ENCODE data around the gene UCHL5.

The UCHL5 gene, protein sequence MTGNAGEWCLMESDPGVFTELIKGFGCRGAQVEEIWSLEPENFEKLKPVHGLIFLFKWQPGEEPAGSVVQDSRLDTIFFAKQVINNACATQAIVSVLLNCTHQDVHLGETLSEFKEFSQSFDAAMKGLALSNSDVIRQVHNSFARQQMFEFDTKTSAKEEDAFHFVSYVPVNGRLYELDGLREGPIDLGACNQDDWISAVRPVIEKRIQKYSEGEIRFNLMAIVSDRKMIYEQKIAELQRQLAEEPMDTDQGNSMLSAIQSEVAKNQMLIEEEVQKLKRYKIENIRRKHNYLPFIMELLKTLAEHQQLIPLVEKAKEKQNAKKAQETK

DNA sequence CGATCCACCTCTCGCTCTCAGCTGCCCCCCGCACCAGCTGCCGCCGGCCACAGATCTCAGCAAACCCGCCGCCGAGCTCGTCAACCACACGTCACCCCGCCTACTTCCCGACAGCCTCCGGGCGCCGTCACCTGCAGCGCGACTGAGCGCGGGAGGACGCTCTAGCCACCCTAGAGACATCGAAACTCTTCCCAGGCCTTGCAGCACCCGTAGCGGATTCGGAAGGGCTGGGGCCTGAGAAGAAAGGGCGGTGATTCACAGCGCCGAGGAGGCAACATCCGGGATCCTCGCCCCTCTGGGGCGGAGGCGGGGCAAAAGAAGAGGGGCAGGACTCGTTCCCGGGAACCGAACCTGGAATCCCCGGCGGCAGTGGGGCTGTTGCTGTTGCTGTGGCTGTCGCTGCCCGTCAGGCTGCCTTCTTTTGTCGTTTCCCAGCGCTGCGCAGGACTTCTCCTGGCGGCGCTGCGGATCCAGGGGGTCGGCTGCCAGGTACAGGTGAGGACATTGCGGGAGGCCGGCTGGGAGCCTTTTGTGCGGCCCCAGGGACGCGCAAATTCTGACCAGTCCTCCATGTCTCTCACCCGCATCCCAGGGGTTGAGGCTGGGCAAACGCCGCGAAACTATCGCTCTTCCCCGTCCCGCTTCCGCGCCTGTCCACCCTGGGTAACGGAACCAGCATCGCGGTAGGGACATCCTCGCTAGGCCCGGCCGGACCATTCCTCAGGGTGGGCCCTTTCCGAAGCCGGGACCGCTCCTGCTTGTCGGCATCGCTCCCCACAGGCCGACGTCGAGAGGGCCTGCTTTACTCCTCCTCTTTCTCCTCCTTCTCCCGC, at the start of gene UCHL5, which contains the start of gene RO60:
Gene UCHL5, minus strand, starts transcription at position 79 of the 833 bp plus-strand sequence. CDS start 100 bp downstream, outside the sequence.
Gene RO60, plus strand, starts transcription at position 331 of the 833 bp plus-strand sequence. CDS start 9,443 bp downstream, outside the sequence.
- peak; percentile 90 to 95 for DNase-seq

DNA sequence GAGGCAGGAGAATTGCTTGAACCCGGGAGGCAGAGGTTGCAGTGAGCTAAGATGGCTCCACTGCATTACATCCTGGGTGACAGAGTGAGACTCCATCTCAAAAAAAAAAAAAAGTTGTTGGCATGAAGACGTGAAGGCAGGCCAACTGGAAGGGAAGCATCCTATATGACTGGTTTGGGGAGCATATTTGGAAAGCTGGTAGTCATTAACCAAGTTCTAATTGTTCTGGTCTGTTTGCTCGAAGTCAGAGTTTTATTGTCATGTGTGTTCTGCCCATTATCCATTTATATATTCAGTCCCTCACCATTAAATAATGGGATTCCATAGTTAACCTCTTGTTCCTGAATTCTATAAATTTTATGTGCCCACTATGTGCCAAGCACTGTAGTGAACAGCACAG, 49.3 kb upstream of the UCHL5 start:
- DNase-seq = no peak

DNA sequence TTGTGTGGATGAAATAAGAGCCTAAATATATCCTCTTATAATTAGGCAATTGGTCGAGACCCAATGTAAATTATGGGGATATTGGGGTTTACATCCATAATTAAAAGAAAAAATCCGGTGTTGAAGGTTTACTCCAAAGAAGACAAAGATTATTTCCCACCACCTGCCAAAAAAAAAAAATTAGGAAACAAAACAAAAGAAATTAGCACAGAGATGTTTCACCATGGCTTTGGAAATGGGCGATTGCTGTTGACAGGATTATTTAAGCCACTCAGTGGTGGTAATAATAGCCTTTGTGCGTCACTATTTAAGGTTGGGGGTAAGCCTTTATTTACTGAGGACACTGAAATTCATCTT, 46.6 kb upstream of the UCHL5 start:
- no peak for DNase-seq

DNA sequence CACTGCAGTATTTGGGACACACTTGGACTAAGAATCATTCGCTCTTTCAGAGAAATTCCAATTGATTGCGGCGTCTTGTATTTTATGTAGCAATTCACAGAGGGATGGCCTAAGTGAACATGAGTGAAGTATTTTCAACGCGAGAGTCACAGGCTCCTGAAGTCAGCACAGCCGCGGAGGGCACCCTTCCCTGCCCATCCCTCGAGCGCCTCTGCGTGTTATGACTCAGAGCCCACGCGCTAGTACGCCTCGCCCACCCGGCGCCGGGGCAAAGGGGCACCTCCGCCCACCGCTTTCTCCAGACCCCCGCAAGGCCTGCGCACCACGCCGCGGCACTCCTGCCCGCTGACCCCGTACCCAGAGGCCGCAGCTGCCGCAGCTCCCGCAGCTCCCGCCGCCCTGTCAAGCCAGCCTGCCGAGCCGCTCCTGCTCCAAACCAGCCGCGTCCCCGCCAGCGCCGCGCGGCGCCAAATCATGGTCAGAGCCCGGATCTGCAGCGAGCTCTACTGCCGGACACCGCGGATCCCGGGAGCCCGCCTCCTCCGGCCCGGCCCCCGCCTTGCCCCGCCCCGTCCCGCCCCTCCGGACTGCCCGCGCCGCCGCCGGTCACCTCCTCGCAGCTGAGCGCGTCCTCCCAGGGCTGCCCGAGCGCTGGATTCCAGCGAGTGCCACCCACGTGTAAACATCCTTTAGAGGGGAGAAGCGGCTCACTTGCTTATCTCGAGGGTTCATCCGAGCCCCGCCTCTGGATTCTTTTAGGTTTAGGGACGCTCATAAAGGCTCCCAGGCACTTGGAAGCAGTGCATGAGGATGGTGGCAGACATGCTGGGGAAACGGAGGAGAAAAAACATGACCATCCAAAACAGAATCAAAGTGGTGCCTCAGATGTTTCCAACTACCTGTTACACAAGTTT, 46.0 kb upstream of the UCHL5 start, which contains the start of gene GLRX2:
Gene GLRX2, minus strand, starts transcription at position 508 of the 914 bp plus-strand sequence. Its CDS starts 32 bp downstream, at position 476.
- peak; percentile 44 to 79 for DNase-seq

DNA sequence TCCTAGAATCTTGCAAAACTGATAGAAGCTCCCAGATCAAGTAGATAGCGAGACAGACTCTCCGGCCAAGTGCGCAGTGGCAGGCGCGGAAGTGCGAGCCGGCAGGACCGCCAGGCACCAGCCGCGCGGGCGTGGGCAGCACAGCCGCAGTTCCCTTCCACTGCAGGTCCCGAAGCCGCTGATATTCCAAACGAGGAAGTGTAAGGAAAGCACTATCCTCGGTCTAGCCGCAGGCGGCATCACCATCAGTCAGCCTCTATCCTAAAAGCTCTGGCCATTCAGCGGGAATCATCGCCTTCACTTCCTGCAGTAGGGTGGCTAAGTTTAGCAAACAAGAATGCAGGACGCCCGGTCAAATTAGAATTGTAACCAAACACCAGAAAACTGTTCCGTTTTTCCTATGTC, 45.3 kb upstream of the UCHL5 start:
- DNase-seq = peak; percentile 36 to 62

DNA sequence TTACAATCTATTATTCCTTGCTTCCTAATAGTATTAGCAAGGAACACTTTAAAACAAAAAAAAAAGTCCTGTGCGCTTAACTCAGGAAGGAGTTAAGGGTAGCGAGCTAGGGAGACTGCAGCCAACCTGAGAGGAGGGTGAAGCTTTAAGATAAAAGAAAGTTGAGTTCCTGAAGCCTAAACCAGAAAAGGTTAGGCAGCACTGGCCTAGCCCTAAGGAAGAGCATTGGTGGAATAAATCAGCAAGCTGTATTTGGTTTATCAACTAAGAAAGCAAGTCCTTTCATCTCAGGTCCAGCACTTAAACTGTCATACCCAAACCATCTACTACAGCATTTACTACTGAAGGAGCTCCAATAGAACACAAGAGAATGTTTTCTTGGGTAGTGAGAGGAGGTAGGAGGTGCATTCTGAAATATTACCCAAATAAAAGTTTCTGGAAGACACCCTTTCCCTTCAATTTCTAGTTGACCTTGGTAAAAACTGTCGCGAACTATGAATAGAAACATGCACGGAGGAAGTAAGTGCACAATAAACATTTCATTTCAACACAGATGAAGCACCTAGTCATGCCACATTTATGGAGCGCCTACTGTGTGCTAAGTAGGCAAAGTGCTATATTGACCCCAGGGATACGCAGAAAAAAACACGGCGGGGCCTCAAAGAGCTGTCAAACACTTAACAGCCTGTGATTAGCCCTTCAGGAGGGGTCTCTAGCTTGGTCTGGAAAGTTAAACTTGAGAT, 44.8 kb upstream of the UCHL5 start:
- DNase-seq = no peak

DNA sequence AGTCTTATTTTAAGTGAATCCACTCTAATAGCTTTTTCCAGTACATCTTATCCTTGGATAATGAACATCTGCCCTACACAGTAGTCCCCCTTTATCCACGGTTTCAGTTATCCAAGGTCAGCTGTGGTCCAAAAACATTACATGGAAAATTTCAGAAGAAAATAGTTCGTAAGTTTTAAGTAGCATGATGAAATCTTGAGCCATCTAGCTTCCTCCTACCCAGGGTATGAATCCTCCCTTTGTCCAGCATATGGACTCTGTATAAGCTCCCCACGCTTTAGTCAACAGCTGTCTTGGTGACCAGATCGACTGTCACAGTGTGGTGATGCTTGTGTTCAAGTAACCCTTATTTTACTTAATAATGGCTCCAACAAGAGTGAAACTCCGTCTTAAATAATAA, 43.5 kb upstream of the UCHL5 start:
- DNase-seq = no peak

DNA sequence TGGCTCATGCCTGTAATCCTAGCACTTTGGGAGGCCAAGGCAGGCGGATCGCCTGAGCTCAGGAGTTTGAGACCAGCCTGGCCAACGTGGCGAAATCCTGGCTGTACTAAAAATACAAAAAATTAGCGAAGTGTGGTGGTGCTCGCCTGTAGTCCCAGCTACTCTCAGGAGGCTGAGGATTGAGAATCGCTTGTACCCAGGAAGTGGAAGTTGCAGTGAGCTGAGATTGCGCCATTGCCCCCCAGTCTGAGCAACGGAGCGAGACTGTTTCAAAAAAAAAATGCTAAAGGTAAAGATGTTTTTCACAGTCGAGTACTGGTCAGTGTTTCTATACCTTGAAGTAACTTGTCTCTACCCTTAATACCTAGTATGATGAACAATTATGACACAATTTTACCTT, 35.0 kb upstream of the UCHL5 start:
- DNase-seq = no peak

DNA sequence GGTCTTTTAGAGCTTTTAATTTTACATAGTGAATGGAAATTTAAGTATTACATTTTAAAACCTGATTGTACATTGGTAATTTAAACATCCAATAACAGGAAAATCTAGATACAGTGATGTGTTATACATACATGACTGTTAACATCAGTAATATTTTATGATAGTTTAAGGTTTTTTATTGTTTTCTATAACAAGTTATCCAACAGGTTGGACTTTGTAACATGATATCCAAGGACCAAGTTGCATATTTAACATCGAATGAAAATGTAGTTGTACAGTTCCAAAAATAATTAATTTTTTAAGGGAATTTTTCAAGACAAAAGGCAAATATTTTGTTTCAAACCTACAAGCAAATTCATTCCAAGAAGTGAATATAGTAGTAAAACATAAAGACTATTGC, 31.7 kb upstream of the UCHL5 start:
- no peak for DNase-seq

DNA sequence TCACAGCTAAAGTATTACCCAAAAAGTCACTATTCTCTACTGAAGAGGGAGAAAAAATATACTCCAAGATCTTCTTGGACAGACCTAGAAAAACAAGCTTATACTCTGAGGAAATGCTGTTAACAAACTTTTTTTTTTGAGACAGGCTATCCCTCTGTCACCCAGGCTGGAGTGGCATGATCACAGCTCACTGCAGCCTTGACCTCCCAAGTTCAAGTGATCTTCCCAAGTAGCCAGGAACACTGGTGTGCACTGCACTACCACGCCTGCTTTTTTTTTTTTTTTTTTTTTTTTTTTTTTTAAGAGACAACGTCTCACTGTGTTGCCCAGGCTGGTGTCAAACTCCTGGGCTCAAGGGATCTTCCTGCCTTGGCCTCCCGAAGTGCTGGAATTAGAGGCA, 28.7 kb upstream of the UCHL5 start:
- DNase-seq = no peak

DNA sequence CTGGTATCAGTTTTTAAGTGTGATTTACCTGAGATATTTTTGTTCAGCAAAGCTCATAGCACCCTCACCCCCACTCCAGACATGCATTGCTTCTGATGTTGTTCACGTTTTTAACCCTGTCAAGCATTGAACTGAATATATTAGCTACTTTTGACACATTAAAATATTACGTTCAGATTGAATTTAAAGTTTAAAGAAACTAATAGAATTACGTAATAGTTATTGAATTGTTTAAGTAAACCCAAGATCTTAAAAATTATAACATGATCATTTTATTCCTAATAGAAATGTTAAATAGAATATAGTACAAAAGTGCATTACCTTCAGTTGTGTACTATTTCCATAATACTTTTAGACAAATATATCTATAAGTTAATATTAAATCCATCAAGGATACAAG, 27.2 kb upstream of the UCHL5 start:
- no peak for DNase-seq

DNA sequence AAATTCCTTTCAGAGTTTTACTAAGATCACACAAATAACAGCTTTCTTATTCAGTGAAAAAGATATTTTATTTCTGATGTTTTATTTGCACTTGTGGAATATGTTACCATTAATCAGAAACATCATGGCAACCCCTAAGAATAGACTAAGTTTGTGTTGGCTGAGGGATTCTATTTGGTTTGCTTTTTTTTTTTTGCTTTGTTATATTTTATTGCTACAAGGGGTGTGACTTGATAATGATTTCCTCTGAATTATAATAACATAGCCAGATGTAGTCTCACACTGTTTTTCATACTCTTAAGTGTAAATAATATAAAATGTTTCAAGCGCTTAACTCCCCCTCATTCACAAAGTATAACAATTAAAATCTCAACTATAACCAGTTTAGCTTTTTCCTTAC, 26.1 kb upstream of the UCHL5 start:
- no peak for DNase-seq

DNA sequence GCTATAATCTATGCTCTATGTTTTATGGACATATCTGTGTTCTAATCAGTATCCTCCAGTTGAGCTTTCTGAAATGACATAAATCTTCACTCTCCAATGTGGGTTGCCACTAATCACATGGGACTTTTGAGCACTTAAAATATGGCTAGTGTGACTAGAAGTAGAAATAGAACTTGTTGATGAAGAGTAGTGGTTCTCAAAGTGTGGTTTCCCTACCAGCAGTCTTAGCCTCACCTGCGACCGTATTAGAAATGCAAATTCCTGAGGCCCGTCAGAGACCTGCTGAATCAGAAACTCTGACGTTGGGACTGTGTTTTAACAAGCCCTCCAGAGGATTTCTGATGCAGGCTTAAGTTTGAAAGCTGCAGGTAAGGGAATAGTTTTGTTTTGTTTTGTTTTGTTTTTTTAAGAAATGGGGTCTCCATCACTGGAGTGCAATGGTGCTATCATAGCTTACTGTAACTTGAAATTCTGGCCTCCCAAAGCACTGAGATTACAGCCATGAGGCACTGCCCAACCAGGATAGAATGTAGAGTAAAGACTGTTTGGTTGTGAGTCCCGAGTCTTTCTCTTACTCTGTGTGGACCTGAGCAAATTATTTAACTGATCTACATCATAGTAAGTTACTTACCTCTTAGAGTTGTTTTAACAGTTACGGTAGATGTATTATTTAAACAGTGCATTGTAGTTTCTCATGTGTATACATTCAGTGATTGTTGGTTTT, 24.4 kb upstream of the UCHL5 start:
- DNase-seq = peak in 1 of 2 experiments; percentile 32

DNA sequence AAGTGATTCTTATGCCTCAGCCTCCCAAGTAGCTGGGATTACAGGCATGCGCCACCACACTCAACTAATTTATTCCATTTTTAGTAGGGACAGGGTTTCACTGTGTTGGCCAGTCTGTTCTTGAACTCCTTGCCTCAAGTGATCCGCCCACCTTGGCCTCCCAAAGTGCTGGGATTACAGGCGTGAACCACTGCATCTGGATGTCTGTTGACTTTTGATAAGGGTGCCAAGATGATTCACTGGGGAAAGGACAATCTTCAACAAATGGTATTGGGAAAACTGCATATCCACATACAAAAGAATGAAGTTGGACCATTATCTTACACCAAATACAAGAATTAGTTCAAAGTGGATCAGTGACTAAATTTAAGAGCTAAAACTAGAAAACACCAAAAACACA, 20.0 kb upstream of the UCHL5 start:
- DNase-seq = no peak

DNA sequence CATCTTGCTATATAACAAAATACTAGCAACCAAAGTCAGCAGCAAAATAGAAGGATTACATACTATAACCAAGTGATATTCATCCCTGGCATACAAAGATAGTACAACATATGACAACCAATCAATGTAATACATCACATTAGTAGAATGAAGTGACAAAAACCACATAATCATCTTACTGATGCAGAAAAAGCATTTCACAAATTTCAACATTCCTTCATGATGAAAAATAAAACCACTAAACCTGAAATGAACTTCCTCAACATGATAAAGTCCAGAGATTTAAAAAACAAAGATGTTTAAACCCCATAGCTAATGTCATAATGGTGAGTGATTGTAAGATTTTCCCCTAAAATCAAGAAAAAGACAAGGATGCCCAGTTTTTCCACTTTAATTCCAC, 18.8 kb upstream of the UCHL5 start:
- DNase-seq = no peak

DNA sequence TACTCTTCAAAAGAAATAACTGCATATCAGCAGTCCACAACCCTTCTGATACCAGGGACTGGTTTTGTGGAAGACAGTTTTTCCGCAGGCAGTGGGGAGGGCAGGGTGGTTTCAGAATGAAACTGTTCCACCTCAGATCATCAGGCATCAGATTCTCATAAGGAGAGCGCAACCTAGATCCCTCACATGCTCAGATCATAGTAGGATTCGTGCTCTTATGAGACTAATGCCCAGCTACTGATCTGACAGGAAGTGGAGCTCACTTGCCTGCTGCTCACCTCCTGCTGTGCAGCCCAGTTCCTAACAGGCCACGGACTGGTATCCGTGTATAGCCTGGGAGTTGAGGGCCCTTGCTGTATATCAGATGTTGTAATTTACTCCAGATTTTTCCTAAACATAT, 11.8 kb upstream of the UCHL5 start:
- DNase-seq = no peak

DNA sequence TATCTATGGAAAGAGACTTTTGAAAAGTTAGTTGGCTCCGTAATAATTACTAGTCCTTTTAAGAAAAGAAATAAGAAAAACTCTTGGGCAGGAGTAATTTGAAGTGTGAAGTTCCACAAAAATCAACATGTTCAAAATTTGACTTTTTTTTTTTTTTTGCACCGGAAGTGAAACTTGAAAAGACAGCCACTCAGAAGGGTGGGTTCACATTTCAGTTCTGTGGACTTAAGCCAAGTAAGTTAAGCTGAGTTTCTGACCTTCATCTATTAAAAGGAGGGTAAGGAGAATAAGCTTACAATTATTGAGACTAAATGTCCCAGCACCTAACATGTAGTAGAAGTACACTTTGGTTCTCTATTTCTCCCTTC, 11.2 kb upstream of the UCHL5 start:
- no peak for DNase-seq

DNA sequence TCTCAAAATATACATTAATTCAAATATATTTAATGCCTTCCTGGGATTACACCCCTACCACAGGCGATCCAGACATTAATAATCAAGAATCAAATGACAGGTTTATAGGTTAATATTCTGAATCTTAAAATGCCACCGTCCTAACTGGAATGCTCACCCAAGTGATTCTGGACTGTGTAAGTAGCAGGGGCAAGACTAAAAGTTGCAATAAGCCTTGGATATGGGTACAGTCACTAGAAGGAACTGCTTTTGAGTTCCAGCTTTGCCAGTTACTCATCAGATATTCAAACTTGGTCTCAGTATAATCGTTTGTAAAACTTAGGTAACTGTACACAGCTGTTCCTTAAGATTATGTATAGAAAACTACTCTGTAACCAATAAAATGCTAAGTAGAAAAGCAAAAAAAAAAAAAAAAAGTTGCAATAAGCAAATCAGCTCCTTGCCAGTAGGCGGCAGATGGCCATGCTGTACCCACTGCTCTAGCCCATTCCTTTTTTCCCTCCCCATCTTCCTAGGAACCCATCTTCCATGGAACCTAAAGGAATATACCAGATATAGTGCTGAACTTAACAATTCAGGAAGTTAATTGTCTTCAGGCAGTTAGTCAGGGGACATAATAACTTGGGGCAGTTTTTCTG, 10.7 kb upstream of the UCHL5 start:
- DNase-seq = peak in 1 of 2 experiments; percentile 17

DNA sequence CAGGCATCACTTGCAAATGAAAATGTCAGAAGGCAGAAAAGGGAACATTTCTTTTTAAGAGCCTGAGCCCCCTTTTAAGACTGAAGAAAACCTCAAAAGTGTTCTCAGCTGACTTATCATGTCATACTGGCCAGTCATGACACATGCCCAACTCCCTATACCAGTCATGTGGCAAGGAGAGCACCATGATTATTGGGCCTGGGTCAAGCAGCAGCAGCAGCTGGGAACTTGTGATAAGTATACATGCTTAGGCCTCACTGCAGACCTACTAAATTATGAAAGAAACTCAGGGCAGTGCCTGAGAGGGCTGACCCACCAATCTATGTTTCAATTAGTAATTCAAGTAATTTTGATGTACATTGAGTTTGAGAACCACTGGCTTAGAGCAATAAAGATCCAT, 8.9 kb upstream of the UCHL5 start:
- DNase-seq = no peak

DNA sequence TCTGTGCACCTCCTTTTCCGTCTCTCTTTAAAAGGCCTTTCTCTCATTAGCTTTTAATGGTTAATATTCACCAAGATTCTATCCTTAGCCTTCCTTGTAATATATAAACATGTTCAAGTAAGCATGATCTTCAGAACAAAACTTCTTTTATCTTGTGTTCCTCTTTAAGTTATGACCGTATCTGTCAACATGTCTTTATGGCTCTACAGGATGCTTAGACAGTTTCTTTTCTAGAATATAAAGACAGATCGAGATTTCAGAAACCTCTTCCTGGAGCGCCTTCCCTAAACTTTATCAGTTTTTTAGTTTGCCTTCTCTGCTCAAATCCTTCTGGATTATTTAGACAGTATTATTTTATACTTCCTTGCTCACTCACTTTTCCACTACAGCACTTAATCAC, 7.4 kb upstream of the UCHL5 start:
- no peak for DNase-seq

DNA sequence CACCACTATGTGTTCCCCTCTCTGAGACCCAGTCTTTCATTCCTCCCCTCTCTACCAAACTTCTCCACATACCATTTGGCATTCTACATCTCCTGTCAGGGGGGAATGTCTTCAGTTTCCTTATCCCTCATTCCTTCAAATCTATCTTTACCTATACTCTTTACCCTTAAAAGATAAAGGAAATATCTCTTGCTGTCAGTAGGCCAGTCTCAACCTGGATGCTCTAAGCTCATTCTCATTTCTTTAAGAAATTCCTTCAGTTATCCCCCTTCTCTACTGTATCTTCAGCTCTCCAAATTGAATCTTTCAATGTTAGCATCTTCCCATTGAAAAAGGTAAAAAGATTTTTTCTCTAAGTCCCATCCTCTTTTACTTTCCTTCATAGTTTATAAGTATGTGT, 6.8 kb upstream of the UCHL5 start:
- no peak for DNase-seq

Measured in NCI-H526 (cell line).